HG03025 (cell line): ENCODE results near the gene MAGI1.
"Not testable (repeated sequence)": the region's sequence is repeated elsewhere in the genome, so short reads cannot be mapped to it uniquely, and the experiment has no call there.

Experiments used
- ATAC-seq: cut with Tn5 transposase; IDR thresholded peaks from one replicate; pipeline ENCODE4 v1.9.1; 2021; ENCODE audit warnings: mild to moderate bottlenecking, moderate library complexity; ENCODE audit not compliant: unreplicated experiment, low FRiP score

MAGI1 gene

GRCh38 chr3:65886391-65886790 is 152.3 kb downstream of the MAGI1 start:
- no peak for ATAC-seq

DNA sequence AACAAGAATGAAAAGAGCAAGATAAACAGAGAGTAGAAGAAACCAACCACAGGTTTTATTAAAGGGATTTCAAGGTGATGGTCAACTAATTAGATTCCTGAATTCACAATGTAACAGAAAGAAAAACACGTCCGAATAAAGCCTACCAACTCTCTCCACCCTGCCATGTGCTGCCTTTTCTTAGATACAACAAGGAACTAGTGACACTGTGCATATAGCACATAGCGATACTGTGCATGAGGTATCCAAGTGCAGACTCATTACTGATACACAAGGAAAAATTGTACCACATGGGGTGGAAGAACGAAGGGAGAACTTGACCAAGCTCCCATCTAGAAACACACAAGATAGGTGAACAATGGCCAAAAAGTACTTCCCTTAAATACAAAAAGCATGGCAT is 154.6 kb downstream of the MAGI1 start:
- no peak for ATAC-seq

GRCh38 chr3:65883613-65884012 is 155.1 kb downstream of the MAGI1 start:
- no peak for ATAC-seq

GRCh38 chr3:65880350-65880749 is 158.4 kb downstream of the MAGI1 start:
- ATAC-seq = no peak

GRCh38 chr3:65879372-65879771 is 159.3 kb downstream of the MAGI1 start:
- no peak for ATAC-seq

- ATAC-seq = no peak
These were observed 159.9 kb downstream of the MAGI1 start for GRCh38 chr3:65878831-65879230.

GRCh38 chr3:65877160-65877559 is 161.6 kb downstream of the MAGI1 start:
- ATAC-seq = no peak

DNA sequence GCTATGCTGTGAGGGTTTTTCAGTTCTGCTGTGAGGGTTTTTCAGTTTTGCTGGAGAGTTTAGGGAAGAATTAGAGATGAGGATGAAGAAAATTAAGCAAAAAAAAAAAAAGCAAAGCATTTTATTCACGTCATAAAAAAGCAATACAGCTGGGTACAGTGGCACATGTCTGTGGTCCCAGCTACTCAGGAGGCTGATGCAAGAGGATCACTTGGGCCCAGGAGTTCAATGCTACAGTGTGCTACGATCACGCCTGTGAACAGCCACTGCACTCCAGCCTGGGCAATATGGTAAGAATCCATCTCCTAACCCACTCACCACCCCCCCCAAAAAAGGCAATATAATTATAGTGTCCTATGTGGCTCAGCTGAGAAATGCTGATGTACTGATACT is 162.7 kb downstream of the MAGI1 start:
- ATAC-seq = no peak

DNA sequence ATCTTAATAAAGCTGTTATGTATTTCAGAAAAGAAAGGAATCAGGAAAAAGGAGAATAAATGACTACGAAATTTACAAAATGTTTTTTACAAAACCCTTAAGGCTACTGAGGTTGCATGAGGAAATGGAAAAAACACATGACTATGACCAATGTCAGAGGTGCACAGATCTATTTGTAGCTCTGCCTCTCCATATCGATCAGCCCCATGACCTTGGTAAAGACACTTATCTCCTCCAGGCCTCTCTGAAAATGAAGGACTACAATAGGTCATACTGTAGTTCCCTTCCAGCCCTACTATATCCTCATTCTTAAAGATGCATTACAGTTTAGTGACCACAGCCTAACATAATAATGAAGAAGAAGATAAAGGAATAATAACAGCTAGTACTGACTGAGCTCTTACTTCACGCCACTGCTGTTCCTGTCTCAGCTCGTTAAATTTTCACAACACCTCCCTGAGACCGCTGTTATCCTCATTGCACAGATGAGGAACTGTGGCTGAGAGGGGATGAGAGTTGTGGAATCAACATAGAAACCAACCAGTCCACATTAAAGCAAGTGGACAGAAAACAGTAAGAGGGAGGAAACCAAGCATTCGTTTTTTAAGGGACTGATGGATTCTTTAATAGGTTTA is 163.2 kb downstream of the MAGI1 start:
- no peak for ATAC-seq

GRCh38 chr3:65873869-65874268 is 164.8 kb downstream of the MAGI1 start:
- ATAC-seq = no peak

DNA sequence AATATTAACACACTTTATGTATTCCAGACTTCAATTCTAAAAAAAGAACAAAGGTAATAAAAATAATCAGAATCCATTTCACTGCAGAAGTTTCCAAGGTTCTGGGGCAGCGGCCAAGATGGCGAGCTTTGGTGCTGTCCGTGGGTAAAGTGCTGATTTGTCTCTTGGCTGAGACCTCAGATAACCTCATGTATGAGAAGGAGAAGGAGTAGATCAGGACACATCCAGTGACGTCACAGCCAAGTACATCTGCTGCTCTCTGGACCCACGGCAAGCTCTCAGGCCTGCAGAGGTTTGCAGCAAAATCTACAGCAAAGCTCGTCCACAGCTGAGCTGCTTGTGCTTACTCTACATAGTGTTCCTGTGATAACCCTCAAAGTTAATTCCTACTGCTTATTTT is 165.7 kb downstream of the MAGI1 start:
- no peak for ATAC-seq

- ATAC-seq = no peak
These were observed 167.2 kb downstream of the MAGI1 start for GRCh38 chr3:65871305-65872141.

DNA sequence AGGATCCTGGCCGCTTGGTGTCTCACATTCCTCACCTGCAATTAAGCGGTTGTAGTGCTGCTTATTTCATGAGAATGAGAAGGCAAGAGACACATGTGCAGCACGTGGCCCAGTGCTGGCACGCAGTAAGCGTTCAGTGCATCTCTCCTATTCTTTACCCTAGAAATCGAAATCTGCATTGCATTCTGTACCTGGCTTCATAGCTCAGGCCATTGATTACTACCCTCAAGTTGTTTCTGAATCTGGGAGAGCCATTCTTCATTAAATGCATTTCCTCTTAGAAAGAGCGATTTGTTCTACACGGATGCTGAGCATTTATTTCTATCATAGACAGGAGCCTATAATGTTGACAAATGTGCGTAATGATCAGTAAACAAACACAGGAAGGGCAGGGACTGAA is 168.9 kb downstream of the MAGI1 start:
- ATAC-seq = no peak

GRCh38 chr3:65867463-65868210 is 171.1 kb downstream of the MAGI1 start:
- no peak for ATAC-seq

GRCh38 chr3:65864357-65864904 is 174.3 kb downstream of the MAGI1 start:
- no peak for ATAC-seq

- ATAC-seq = no peak
These were observed 177.0 kb downstream of the MAGI1 start for GRCh38 chr3:65861718-65862117.

DNA sequence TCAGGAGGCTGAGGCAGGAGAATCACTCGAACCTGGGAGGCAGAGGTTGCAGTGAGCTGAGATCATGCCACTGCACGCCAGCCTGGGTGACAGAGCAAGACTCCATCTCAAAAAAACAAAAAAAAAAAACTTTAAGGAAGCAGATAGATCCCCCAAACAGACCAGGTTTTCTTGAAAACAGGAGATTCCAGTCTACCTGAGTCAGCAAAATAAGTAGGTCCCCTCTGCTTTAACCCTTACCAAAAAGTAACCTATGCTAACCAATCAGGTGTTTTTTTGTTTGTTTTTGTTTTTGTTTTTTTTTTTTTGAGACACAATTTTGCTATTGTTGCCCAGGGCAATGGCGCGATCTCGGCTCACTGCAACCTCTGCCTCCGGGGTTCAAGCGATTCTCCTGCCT is 179.1 kb downstream of the MAGI1 start:
- ATAC-seq = not testable (repeated sequence)

DNA sequence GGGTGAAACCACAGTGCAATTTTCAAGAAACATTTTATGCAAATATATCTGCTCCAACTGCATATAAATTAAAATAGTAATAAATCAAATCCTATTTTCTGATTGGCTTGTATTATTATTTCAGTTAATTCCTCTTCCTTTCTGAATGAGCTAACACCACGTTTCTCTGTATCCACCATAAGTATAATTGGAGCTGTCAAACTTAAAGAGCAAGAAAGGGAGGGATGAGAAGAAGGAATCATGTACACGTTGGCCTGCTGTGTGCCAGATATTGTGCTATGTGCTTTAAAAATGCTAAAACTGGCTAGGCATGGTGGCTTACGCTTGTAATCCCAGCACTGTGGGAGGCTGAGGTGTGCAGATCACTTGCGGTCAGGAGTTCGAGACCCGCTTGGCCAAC is 180.0 kb downstream of the MAGI1 start:
- ATAC-seq = no peak

DNA sequence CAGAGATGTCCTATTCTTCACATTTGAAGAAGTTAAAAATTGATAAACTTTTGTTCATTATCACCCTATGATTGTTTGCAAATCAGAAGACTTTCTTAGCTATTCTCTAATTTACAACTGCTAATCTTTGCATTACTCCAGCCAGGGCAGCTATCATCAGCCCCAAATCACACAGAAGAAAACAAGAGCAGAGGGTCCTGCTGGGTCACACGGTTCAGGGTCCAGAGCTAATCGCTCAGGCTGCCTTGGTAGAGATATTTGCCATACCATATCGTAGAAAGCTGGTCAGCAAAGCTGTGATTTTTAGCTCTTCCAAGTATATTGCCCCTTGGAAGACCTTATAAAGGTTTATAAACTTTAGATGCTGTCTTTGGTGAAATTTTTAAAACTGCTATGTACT is 181.4 kb downstream of the MAGI1 start:
- no peak for ATAC-seq

- no peak for ATAC-seq
These were observed 181.8 kb downstream of the MAGI1 start for GRCh38 chr3:65856907-65857306.
